ENCODE measurements around the gene PRSS36. TPM values are rescaled to one million over a fixed set of nuclear protein-coding genes. Genes with fewer than 3 reads are reported as not detected.
A peak's percentile ranks its signal among the peaks of the same experiment; 100 is the strongest.
"Not testable (repeated sequence)": the region's sequence is repeated elsewhere in the genome, so short reads cannot be mapped to it uniquely, and the experiment has no call there.

PRSS36 gene
- total RNA-seq, 1 experiment from 2014 or later, result 0.66 TPM

GRCh38 chr16:31196324-31197088, 46.6 kb upstream of the PRSS36 start:
- H2BK12ac ChIP-seq (ENCODE audit: insufficient read length, low read depth, low read length), result no peak overlapping the region
- peaks cover 8 to 11% of the 10 kb centered on the region in 2 experiments for H3K4me1 Mint-ChIP-seq
- no peak for TF ChIP-seq CTCF (conservative IDR thresholded peaks at IDR 0.05)
- no peak overlapping the region for H3K27ac ChIP-seq (ENCODE audit: insufficient read length, low read depth, low read length)
- no peak overlapping the region for H4K8ac ChIP-seq (replicated peaks; ENCODE audit: insufficient read length, low read depth, low read length)
- H2BK5ac ChIP-seq (ENCODE audit: insufficient read length, low read length), result no peak overlapping the region
- H3K23ac ChIP-seq (ENCODE audit: insufficient read length, low read depth, low read length), result no peak overlapping the region
- H3K23me2 ChIP-seq (ENCODE audit: insufficient read length, low read depth, low read length, poor library complexity, severe bottlenecking), result peaks cover under 1% of the 10 kb centered on the region
- H4K5ac ChIP-seq (ENCODE audit: insufficient read length, low read depth, low read length), result no peak overlapping the region
- H3K27me3 Mint-ChIP-seq (ENCODE audit: low read depth), result no peaks in the 10 kb centered on the region; the same call in 1 of the 2 replicates
- no peak overlapping the region for H3K9ac ChIP-seq (ENCODE audit: extremely low read depth, insufficient read length, low read length)
- no peak overlapping the region for H3K4ac ChIP-seq (ENCODE audit: low read depth, low read length)
- no peak overlapping the region for H4K91ac ChIP-seq (ENCODE audit: insufficient read length, low read depth, low read length)
- no peak overlapping the region for H3K4me3 Mint-ChIP-seq
- no peaks in the 10 kb centered on the region for H3K79me1 ChIP-seq (ENCODE audit: insufficient read depth, low read depth, low read length, poor library complexity, severe bottlenecking)
- H2AFZ ChIP-seq (ENCODE audit: low read length), result no peak overlapping the region
- H2BK20ac ChIP-seq (ENCODE audit: low read depth, low read length, poor library complexity, severe bottlenecking), result no peak overlapping the region
- peak overlapping the region in 2 of 3 experiments; percentile 57 to 91; a peak in 3 of 7 replicates for H3K27ac Mint-ChIP-seq
- DNase-seq, result no peak
- no peaks in the 10 kb centered on the region for H3K9me3 ChIP-seq (ENCODE audit: control insufficient read depth, low read depth, low read length)
- WGBS (ENCODE audit: extremely low coverage, insufficient read length, low lambda C conversion rate), result no CpG with 5 or more reads among the region's 17 CpGs
- H3K4me1 ChIP-seq (ENCODE audit: insufficient read depth, low read length), result no peaks in the 10 kb centered on the region; the same call in 1 of the 2 replicates
- no peak overlapping the region for H2BK120ac ChIP-seq (ENCODE audit: low read depth, low read length, poor library complexity, severe bottlenecking)
- H2BK15ac ChIP-seq (ENCODE audit: low read depth, low read length), result no peak overlapping the region
- H3K27me3 ChIP-seq (ENCODE audit: insufficient read depth, low read length), result no peaks in the 10 kb centered on the region
- H3K14ac ChIP-seq (ENCODE audit: insufficient read depth, low read length), result no peak overlapping the region
- peaks cover 40 to 76% (median 59%) of the 10 kb centered on the region in 3 experiments for H3K36me3 Mint-ChIP-seq (ENCODE audit: insufficient read depth in 1 of 3, low read depth in 3 of 3)
- no peak overlapping the region for H2AK5ac ChIP-seq (ENCODE audit: insufficient read length, low read length)
- H3T11ph ChIP-seq (ENCODE audit: low read length), result no peak overlapping the region
- H3K79me2 ChIP-seq (ENCODE audit: insufficient read depth, low read length), result 0 out of 2 replicates have a peak, but pooled peaks cover under 1% of the 10 kb centered on the region
- no peaks in the 10 kb centered on the region; a peak in 1 of 5 replicates for H3K9me3 Mint-ChIP-seq
- H3K4me2 ChIP-seq (ENCODE audit: insufficient read depth, insufficient read length, low read length), result no peak overlapping the region
- no peaks in the 10 kb centered on the region for H4K20me1 ChIP-seq (ENCODE audit: control insufficient read depth, insufficient read depth, insufficient read length)
- H3K18ac ChIP-seq (ENCODE audit: insufficient read length, low read depth, low read length), result no peak overlapping the region
- no peak overlapping the region for H3K56ac ChIP-seq (ENCODE audit: insufficient read length, low read depth, low read length)

- not testable (repeated sequence) for H2BK15ac ChIP-seq (ENCODE audit: low read depth, low read length); H3K4me1 ChIP-seq (ENCODE audit: insufficient read depth, low read length); H3K27ac ChIP-seq (ENCODE audit: insufficient read length, low read depth, low read length); H3K79me1 ChIP-seq (ENCODE audit: insufficient read depth, low read depth, low read length, poor library complexity, severe bottlenecking); H2AFZ ChIP-seq (ENCODE audit: low read length); H3K23me2 ChIP-seq (ENCODE audit: insufficient read length, low read depth, low read length, poor library complexity, severe bottlenecking); H2BK12ac ChIP-seq (ENCODE audit: insufficient read length, low read depth, low read length); H2BK5ac ChIP-seq (ENCODE audit: insufficient read length, low read length); DNase-seq; H3K14ac ChIP-seq (ENCODE audit: insufficient read depth, low read length); H3K4me1 Mint-ChIP-seq; H4K5ac ChIP-seq (ENCODE audit: insufficient read length, low read depth, low read length); H2AK5ac ChIP-seq (ENCODE audit: insufficient read length, low read length); H3K23ac ChIP-seq (ENCODE audit: insufficient read length, low read depth, low read length); H3K27me3 Mint-ChIP-seq (ENCODE audit: low read depth); H3K56ac ChIP-seq (ENCODE audit: insufficient read length, low read depth, low read length); H3K9me3 Mint-ChIP-seq; H3K4me2 ChIP-seq (ENCODE audit: insufficient read depth, insufficient read length, low read length); H4K91ac ChIP-seq (ENCODE audit: insufficient read length, low read depth, low read length); H3K18ac ChIP-seq (ENCODE audit: insufficient read length, low read depth, low read length); H3K9ac ChIP-seq (ENCODE audit: extremely low read depth, insufficient read length, low read length); H4K8ac ChIP-seq (replicated peaks; ENCODE audit: insufficient read length, low read depth, low read length); H2BK120ac ChIP-seq (ENCODE audit: low read depth, low read length, poor library complexity, severe bottlenecking); H3K9me3 ChIP-seq (ENCODE audit: control insufficient read depth, low read depth, low read length); H3K4ac ChIP-seq (ENCODE audit: low read depth, low read length); H4K20me1 ChIP-seq (ENCODE audit: control insufficient read depth, insufficient read depth, insufficient read length); H3K79me2 ChIP-seq (ENCODE audit: insufficient read depth, low read length); H3K4me3 Mint-ChIP-seq; H2BK20ac ChIP-seq (ENCODE audit: low read depth, low read length, poor library complexity, severe bottlenecking); H3T11ph ChIP-seq (ENCODE audit: low read length); H3K27me3 ChIP-seq (ENCODE audit: insufficient read depth, low read length)
- Mint-ChIP-seq H3K36me3 (ENCODE audit: insufficient read depth in 1 of 3, low read depth in 3 of 3) (peaks cover 45 to 82% (median 65%) of the 10 kb centered on the region in 3 experiments), H3K27ac (peak overlapping the region in 1 of 3 experiments; percentile 91; a peak in 2 of 7 replicates)
- no CpG with 5 or more reads among the region's 11 CpGs for WGBS (ENCODE audit: extremely low coverage, insufficient read length, low lambda C conversion rate)
Measured at GRCh38 chr16:31195861-31196260, 46.0 kb upstream of the PRSS36 start.

Data from H9 (cell line).